Cerebellar nuclear complex (tissue), 1 donor: ENCODE data around the gene SH2D2A.

Experiments used
- DNase-seq, 2 experiments: peaks; one replicate each; lab custom pipeline; 2025; lab: John Stamatoyannopoulos, UW

The SH2D2A gene

GRCh38 chr1:156803086-156803851 lies 13.4 kb downstream of the SH2D2A start:
- no peak for DNase-seq

DNA sequence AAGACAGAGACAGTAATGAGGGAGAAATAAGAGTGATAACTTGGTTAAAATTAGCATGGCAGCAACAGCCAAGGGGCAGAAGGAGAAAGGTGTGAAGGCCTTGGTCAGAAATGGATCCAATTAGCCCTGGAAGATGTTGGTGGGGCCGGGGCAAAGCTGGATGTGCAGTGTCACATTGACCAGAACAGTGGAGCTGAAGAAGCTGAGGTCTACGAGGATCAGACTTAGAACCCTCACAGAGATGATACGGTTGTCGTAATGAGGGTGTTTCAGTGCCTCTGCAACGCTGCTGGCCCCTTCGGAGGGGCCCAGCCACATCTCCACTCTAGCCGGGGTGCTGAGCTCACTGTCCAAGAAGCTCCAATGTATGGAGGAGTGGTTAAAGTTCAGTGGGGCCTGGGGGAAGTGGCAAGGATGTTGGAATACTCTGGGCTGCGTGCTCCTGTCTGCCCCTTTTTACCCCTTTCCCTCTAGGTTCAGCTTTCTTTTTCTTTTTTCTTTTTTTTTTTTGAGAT lies 14.2 kb downstream of the SH2D2A start:
- DNase-seq: no peak

DNA sequence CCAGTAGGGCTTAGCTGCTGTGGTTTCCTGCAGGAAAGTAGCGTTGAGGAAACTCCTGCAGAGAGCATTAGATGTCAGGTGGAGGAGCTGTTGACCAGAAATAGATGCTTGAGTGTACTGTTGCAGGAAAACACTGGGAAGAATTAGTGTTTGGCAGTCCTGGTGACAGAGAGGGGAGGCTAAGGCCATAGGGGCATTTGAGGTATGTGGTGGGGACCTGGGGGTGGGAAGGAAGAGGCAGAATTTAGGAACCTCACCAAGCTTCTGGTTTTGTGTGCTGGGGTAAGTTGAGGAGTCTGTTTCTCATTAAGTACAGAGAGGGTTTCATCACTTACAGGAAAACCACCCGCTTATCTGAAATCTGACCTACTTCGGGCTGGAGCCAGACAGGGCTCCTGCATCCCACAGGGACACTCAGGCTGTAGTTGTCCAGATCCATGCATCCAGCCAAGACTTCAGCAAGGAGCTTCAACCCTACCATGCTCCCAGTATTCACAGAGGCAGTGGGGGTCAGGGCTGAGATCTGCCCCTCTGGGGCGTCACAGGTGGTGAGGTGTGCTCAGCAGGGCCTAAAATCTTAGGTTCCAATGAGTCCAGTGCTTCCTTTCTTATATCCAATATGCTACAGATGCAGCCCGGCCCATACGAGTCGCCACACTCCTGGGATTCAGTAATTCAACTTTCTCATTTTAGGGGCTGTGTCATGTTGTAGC lies 15.1 kb downstream of the SH2D2A start:
- DNase-seq: no peak

DNA sequence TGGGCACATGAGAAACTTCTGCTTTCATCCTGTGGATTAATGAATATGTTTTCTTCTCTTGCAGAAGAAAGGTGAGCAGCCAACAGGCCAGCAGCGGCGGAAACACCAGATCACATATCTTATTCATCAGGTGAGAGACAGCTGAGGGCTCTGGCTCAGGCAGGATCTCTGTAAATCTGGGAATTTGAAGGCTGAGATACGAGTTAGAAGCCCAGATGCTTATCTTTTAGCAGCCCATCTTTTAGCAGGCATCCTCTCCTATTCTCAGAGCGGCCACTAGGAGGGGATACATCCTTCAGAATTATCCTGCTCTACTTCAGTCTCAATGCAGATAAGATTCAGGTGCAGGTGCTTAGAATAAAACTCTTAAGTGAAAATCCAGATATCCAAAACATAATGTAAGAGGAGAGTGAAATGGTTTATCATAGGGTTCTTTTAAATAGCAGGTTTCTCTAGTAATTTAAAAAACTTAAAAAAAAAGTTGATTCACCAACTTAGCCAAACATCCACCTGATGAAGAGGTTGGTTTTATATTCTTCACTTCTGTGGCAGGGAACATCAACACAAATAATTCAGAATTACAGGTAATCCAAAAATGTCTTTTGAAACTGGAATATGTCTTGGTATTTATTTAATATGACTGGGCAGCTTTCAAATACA lies 19.3 kb downstream of the SH2D2A start:
- no peak for DNase-seq

GRCh38 chr1:156796340-156797097 lies 20.1 kb downstream of the SH2D2A start:
- DNase-seq: no peak

GRCh38 chr1:156795787-156796186 lies 20.9 kb downstream of the SH2D2A start:
- no peak for DNase-seq

DNA sequence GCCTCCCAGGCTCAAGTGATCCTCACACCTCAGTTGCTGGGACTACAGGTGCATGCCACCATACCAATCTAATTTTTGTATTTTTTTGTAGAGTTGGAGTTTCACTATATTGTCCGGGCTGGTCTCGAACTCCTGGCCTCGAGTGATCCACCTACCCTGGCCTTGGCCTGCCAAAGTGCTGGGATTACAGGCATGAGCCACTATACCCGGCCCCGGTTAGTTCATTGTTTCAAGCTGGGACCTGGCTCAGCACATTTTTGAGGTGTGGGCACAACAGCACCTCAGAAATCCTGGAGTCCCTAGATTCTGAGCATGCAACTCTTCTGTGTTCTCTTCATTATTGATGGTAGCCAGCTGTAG lies 21.3 kb downstream of the SH2D2A start:
- DNase-seq: no peak

DNA sequence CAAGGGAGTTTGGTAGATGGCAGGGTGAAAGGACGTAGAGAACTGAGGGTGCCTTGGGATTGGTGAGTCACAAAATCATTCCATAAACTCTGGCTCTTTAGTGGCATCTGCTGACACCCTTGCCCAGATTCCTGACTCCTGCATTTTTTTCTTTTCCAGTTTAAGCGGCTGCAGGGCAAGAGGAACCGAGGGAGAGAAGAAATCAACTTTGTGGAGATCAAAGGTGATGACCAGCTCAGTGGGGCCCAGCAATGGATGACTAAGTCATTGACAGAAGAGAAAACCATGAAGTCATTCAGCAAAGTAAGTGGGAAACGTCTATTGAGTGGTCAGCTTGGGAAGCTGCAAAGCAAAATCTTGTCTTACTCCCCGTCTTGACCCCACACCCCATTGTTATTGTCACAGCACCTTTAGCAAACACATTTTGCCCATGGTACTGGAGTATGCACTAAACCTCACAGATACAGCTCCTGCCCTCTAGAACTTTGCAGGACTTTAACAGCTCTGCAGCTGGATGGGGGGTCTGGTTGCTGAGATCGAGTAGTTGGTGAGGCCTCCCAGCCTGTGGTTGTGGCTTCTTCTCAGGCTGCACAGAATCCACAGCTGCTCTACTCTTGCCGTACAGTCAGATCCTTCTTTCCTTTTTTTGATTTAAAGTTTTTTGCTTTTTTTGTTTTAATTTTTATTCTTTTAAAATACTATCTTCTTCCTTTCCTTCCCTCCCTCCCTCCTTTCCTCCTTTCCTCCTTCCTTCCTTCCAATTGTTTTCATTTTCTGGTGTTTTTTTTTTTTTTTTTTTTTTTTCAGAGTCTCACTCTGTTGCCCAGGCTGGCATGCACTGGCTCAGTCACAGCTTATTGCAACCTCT lies 21.9 kb downstream of the SH2D2A start:
- no peak for DNase-seq

- DNase-seq: no peak
These were observed 26.9 kb downstream of the SH2D2A start for GRCh38 chr1:156789621-156790318.

GRCh38 chr1:156788136-156788535 lies 28.5 kb downstream of the SH2D2A start:
- DNase-seq: no peak

DNA sequence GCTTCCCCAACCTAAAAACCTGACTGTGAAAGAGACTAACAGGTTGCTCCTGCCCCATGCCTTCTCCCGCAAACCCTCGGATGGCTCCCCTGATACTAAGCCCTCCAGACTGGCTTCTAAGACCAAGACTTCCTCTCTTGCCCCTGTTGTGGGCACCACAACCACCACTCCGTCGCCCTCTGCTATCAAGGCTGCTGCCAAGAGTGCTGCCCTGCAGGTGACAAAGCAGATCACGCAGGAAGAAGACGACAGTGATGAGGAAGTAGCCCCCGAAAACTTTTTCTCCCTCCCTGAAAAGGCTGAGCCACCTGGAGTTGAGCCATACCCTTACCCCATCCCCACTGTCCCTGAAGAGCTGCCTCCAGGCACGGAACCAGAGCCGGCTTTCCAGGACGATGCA lies 30.0 kb downstream of the SH2D2A start:
- no peak for DNase-seq

DNA sequence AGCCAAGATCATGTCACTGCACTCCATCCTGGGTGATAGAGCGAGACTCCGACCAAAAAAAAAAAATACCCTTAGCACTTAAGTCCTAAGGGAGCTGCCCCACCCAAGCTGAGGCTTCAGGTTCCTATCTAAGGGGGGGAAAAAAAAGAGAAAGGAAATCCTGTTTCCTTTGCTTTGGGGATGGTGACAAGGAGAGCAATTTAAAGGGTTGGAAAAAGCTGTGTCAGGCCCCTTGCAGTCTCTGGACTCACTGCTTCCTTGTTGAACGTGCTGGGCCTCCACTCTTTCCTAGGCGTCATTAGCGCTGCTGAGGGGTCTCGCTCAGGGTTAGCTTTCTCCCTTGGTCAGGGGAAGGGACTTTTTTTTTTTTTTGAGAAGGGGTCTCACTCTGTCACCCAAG lies 31.2 kb downstream of the SH2D2A start:
- DNase-seq: no peak

DNA sequence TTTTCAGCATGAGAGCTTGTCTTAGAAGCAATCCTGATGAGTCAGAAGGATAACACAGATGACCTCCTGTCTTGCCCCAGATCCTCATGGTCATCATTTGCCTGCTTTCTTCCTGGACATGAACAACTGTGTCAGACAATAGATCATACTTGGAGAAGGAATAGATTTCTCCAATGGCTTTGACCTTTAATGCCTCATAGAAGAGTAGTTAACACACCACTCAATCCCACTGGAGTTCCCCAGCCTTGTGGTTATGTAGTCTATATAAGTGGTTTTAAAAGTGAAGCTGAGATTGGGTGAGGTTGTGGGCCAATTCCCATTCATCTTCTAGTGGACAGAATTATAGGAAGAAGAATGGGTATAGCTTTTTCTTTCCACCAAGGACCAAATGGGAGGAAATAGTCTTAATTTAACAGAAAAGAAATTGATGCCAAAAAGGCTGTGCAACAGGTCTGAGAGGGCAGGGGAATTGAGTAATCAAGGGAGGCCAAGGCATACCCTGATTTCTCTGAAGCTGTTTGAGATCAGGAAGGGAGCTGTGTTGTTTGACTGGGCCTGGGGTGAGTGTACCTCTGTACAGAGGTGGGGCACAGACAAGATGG lies 35.0 kb downstream of the SH2D2A start:
- DNase-seq: no peak

GRCh38 chr1:156777573-156777972 lies 39.1 kb downstream of the SH2D2A start:
- no peak for DNase-seq

DNA sequence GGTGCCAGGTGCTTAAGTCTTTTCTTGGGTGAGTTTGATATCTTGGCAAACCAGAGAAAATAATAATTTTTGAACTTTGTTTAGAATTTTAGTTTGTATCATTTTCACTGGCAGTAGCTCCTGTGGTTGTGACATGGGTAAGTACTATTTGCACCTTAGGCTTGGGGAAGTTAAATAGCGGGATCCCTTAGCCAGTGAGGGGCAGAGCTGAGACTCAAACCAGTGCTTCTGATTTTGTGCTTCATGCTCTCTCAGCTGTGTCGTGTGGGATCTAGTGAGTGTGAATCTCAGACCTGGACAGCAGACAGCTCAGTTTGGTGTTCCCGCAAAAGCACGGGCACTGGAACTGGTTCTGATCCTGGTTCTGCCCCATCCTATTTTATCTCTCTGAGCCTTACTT lies 39.7 kb downstream of the SH2D2A start:
- DNase-seq: no peak

- no peak for DNase-seq
These were observed 40.8 kb downstream of the SH2D2A start for GRCh38 chr1:156775799-156776198.

DNA sequence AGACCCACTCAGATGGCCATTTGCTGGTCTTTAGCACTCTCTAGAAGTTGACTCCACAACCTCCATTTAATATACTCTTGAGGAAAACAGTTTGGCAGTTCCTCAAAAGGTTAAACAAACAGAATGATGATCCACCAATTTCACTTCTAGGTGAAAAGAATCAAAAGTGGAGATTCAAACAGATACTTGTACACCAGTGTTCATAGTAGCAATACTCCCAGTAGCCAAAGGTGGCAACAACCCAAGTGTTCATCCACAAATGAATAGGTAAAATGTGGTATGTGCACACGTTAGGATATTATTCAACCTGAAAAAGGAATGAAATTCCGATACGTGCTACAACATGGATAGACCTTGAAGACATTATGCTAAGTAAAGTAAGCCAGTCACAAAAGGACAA lies 43.0 kb downstream of the SH2D2A start:
- no peak for DNase-seq

DNA sequence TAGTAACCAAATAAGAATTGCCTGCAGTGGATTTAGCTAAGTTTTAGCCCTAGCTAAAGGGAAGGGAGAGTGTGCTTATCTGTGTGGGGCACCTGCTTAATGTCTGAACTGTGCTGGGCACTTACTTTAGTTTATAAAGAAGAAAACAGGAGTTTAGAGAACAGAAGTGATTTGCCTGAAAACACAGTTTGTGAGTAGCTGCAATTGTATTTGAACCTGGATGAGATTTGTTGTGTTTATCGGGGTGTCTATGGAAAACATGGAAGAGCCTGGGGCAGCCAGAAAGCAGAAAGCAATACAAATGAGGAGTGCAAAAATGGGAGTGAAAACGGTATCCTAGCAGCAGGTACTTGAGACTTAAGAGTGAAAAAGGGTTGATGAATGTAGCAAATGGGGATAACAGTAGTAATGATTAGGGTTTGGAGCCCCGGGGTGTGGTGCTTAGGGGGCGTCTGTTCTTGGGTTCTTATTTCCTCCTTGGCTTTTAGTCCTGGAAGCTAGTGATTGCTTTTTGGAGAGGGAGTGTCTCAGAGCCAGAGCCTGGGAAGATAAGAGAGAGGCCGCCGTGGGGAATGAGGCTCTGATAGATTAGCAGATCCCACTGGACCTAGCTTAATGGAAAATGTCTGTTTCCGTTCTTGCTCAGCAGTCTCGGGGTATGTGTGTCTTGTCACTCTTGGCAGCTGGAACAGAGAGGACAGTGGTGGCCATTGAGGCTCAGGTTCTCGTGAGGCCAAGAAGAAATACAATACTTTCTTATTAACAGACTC lies 43.7 kb downstream of the SH2D2A start:
- DNase-seq: no peak

GRCh38 chr1:156772222-156772621 lies 44.4 kb downstream of the SH2D2A start:
- DNase-seq: no peak
